ENCODE results near the gene SPAG9.
A peak's percentile ranks its signal among the peaks of the same experiment; 100 is the strongest.

Gene SPAG9

GRCh38 chr17:51050291-51051033 lies 70.2 kb downstream of the SPAG9 start:
- Histone ChIP-seq H3K36me3 (ENCODE audit: control insufficient read depth in 2 of 2, insufficient read depth in 1 of 2, low read length in 2 of 2) (no peaks in the 10 kb centered on the region; a peak in 1 of 3 replicates), H3K9me3 (ENCODE audit: control insufficient read depth, insufficient read depth, low read depth, low read length) (no peaks in the 10 kb centered on the region), H3K4me3 (ENCODE audit: low read depth, low read length) (no peak overlapping the region), H3K4me1 (ENCODE audit: control insufficient read depth, insufficient read depth, low read length) (peaks cover 21% of the 10 kb centered on the region), H3K27ac (ENCODE audit: extremely low read depth, low read depth, low read length) (no peak overlapping the region)
- ChIA-PET POLR2A (no interaction called here), CTCF (no interaction called here)
- TF ChIP-seq BCL6B (tag by site-specific recombination; IDR thresholded peaks at IDR 0.05) (no peak), TSHZ1 (tag by site-specific recombination; IDR thresholded peaks at IDR 0.05; ENCODE audit: borderline replicate concordance) (no peak), ZNF2 (tag by site-specific recombination; IDR thresholded peaks at IDR 0.05) (no peak), KLF8 (tag by site-specific recombination; IDR thresholded peaks at IDR 0.05) (no peak), ZNF362 (tag by site-specific recombination; IDR thresholded peaks at IDR 0.05) (no peak), ZNF366 (tag by site-specific recombination; conservative IDR thresholded peaks at IDR 0.05) (peak; percentile 61), ZNF645 (tag by site-specific recombination; IDR thresholded peaks at IDR 0.05) (no peak), PBX3 (CRISPR knock-in tag; IDR thresholded peaks at IDR 0.05) (no peak)

GRCh38 chr17:51046514-51047384 lies 73.9 kb downstream of the SPAG9 start:
- POLR2A ChIA-PET: interaction anchor here (0.6 to 2.4 kb wide), 9 partner anchors 10 to 289 kb away, joined by 3 to 14 read pairs (median 4); partner anchors contain the start of genes NME1, NME2, SPAG9 and TOB1
- CTCF ChIA-PET: interaction anchor here (0.5 to 5.7 kb wide), 14 partner anchors 11 to 1819 kb away, joined by 3 to 42 read pairs (median 4); partner anchors contain the start of gene NME1
- peaks cover 15% of the 10 kb centered on the region for H3K4me1 ChIP-seq (ENCODE audit: control insufficient read depth, insufficient read depth, low read length)
- no peak for TF ChIP-seq ZSCAN16 (tag by site-specific recombination; IDR thresholded peaks at IDR 0.05)
- no peak for TF ChIP-seq RBAK (tag by site-specific recombination; IDR thresholded peaks at IDR 0.05)
- TF ChIP-seq ZNF473 (tag by site-specific recombination; IDR thresholded peaks at IDR 0.05): no peak
- TF ChIP-seq ZNF555 (tag by site-specific recombination; conservative IDR thresholded peaks at IDR 0.05): no peak
- TF ChIP-seq KLF16 (tag by site-specific recombination; IDR thresholded peaks at IDR 0.05): peak; percentile 91
- peak; percentile 53; the same call in 1 of the 2 replicates for TF ChIP-seq KLF1 (tag by site-specific recombination; IDR thresholded peaks at IDR 0.05)
- TF ChIP-seq ZBTB8A (tag by site-specific recombination; IDR thresholded peaks at IDR 0.05): peak; percentile 78
- TF ChIP-seq KLF17 (tag by site-specific recombination; IDR thresholded peaks at IDR 0.05): peak; percentile 97
- 0 out of 2 replicates have a peak, but pooled peaks have one; percentile 42 for TF ChIP-seq HIC1 (tag by site-specific recombination; IDR thresholded peaks at IDR 0.05)
- peak; percentile 86 for TF ChIP-seq ZNF366 (tag by site-specific recombination; conservative IDR thresholded peaks at IDR 0.05)
- TF ChIP-seq ZNF391 (tag by site-specific recombination; IDR thresholded peaks at IDR 0.05; ENCODE audit: borderline replicate concordance, low read depth): peak; percentile 93
- no peak; the same call in 1 of the 2 replicates for TF ChIP-seq ZNF654 (tag by site-specific recombination; IDR thresholded peaks at IDR 0.05; ENCODE audit: low read depth)

More at GRCh38 chr17:51046514-51047384, 73.9 kb downstream of the SPAG9 start:
- peak overlapping the region; percentile 6 for H3K4me3 ChIP-seq (ENCODE audit: low read depth, low read length)
- H3K36me3 ChIP-seq (ENCODE audit: control insufficient read depth in 2 of 2, insufficient read depth in 1 of 2, low read length in 2 of 2): peaks cover 0 to 1% of the 10 kb centered on the region in 2 experiments; a peak in 2 of 3 replicates
- H3K9me3 ChIP-seq (ENCODE audit: control insufficient read depth, insufficient read depth, low read depth, low read length): no peaks in the 10 kb centered on the region
- H3K27ac ChIP-seq (ENCODE audit: extremely low read depth, low read depth, low read length): peak overlapping the region; percentile 52
